OCI-LY1 (cell line): ENCODE results near the gene SPECC1L.

Experiments
- CTCF ChIP-seq: fragments of 200-600 bp; sonication (generic), shearing (Covaris generic); IDR thresholded peaks from 2 replicates; pipeline ENCODE4 v1.5.1; 2017; ENCODE audit warnings: mild to moderate bottlenecking, antibody characterized with exemption, low read length, moderate library complexity, mixed read lengths
- EZH2 ChIP-seq: fragments of 200-600 bp; sonication (generic), shearing (Covaris generic); IDR thresholded peaks from 2 replicates; pipeline ENCODE4 v1.8.0; 2017; ENCODE audit warnings: borderline replicate concordance, mixed run types, mild to moderate bottlenecking, antibody characterized with exemption, low read length, moderate library complexity, mixed read lengths

GRCh38 chr22:24419475-24419850 is 148.8 kb downstream of the SPECC1L start:
- TF ChIP-seq CTCF (no peak), EZH2 (no peak)
